Measurements from ENCODE around the gene CTBP2. TPM values are rescaled to one million over a fixed set of nuclear protein-coding genes. Genes with fewer than 3 reads are reported as not detected.
A peak's percentile ranks its signal among the peaks of the same experiment; 100 is the strongest.

CTBP2 gene
- total RNA-seq, 1 donor from 2014 or later, result 90.6 TPM

GRCh38 chr10:125025341-125025740, 135.0 kb downstream of the CTBP2 start:
- H3K9me3 Mint-ChIP-seq (ENCODE audit: low read depth), result no peaks in the 10 kb centered on the region
- H3K27ac Mint-ChIP-seq (ENCODE audit: unreplicated experiment), result peak overlapping the region; percentile 23
- no peaks in the 10 kb centered on the region for H3K27me3 Mint-ChIP-seq (ENCODE audit: low read depth)
- H3K4me1 Mint-ChIP-seq (ENCODE audit: low read depth), result peaks cover 78% of the 10 kb centered on the region
- H3K4me3 Mint-ChIP-seq (ENCODE audit: unreplicated experiment), result no peak overlapping the region
- DNase-seq (ENCODE audit: low spot score), result no peak
- peaks cover 13% of the 10 kb centered on the region for H3K36me3 Mint-ChIP-seq (ENCODE audit: low read depth)
- TF ChIP-seq CTCF (IDR thresholded peaks at IDR 0.05), result no peak

GRCh38 chr10:125024497-125025234, 135.7 kb downstream of the CTBP2 start:
- H3K4me1 Mint-ChIP-seq (ENCODE audit: low read depth), result peaks cover 72% of the 10 kb centered on the region
- no peaks in the 10 kb centered on the region for H3K9me3 Mint-ChIP-seq (ENCODE audit: low read depth)
- no peak overlapping the region for H3K4me3 Mint-ChIP-seq (ENCODE audit: unreplicated experiment)
- no peak for DNase-seq (ENCODE audit: low spot score)
- no peaks in the 10 kb centered on the region for H3K27me3 Mint-ChIP-seq (ENCODE audit: low read depth)
- H3K36me3 Mint-ChIP-seq (ENCODE audit: low read depth), result peaks cover 12% of the 10 kb centered on the region
- TF ChIP-seq CTCF (IDR thresholded peaks at IDR 0.05), result no peak
- H3K27ac Mint-ChIP-seq (ENCODE audit: unreplicated experiment), result peak overlapping the region; percentile 58

GRCh38 chr10:125023862-125024496, 136.4 kb downstream of the CTBP2 start:
- Mint-ChIP-seq H3K9me3 (ENCODE audit: low read depth) (peaks cover 4% of the 10 kb centered on the region), H3K4me1 (ENCODE audit: low read depth) (peaks cover 73% of the 10 kb centered on the region), H3K4me3 (ENCODE audit: unreplicated experiment) (no peak overlapping the region), H3K27ac (ENCODE audit: unreplicated experiment) (peak overlapping the region; percentile 85), H3K27me3 (ENCODE audit: low read depth) (no peaks in the 10 kb centered on the region), H3K36me3 (ENCODE audit: low read depth) (peaks cover 16% of the 10 kb centered on the region)
- TF ChIP-seq CTCF (IDR thresholded peaks at IDR 0.05), result no peak
- peak; percentile 68 for DNase-seq (ENCODE audit: low spot score)

- peaks cover 16% of the 10 kb centered on the region for H3K36me3 Mint-ChIP-seq (ENCODE audit: low read depth)
- no peak overlapping the region for H3K4me3 Mint-ChIP-seq (ENCODE audit: unreplicated experiment)
- H3K9me3 Mint-ChIP-seq (ENCODE audit: low read depth), result peaks cover 4% of the 10 kb centered on the region
- H3K27ac Mint-ChIP-seq (ENCODE audit: unreplicated experiment), result peak overlapping the region; percentile 85
- H3K27me3 Mint-ChIP-seq (ENCODE audit: low read depth), result no peaks in the 10 kb centered on the region
- H3K4me1 Mint-ChIP-seq (ENCODE audit: low read depth), result peaks cover 73% of the 10 kb centered on the region
- peak; percentile 77 for DNase-seq (ENCODE audit: low spot score)
- TF ChIP-seq CTCF (IDR thresholded peaks at IDR 0.05), result no peak
These were observed 137.1 kb downstream of the CTBP2 start for GRCh38 chr10:125023255-125023654.

GRCh38 chr10:125022671-125023070, 137.7 kb downstream of the CTBP2 start:
- Mint-ChIP-seq H3K4me3 (ENCODE audit: unreplicated experiment) (no peak overlapping the region), H3K36me3 (ENCODE audit: low read depth) (peaks cover 16% of the 10 kb centered on the region), H3K9me3 (ENCODE audit: low read depth) (peaks cover 4% of the 10 kb centered on the region), H3K4me1 (ENCODE audit: low read depth) (peaks cover 73% of the 10 kb centered on the region), H3K27me3 (ENCODE audit: low read depth) (no peaks in the 10 kb centered on the region), H3K27ac (ENCODE audit: unreplicated experiment) (peak overlapping the region; percentile 91)
- no peak for TF ChIP-seq CTCF (IDR thresholded peaks at IDR 0.05)
- DNase-seq (ENCODE audit: low spot score), result peak; percentile 61
